Fibroblast of skin of abdomen (primary cell): ENCODE measurements around the gene BCL2L14.
A peak's percentile ranks its signal among the peaks of the same experiment; 100 is the strongest.
"Not testable (repeated sequence)": the region's sequence is repeated elsewhere in the genome, so short reads cannot be mapped to it uniquely, and the experiment has no call there.

Experiments used
- DNase-seq: peaks from one replicate; pipeline ENCODE4 v3.0.0-alpha.2; 2013

Gene BCL2L14

GRCh38 chr12:12108441-12109058 is 37.8 kb downstream of the BCL2L14 start:
- DNase-seq: no peak

- not testable (repeated sequence) for DNase-seq
Observed at GRCh38 chr12:12110923-12111555, 40.3 kb downstream of the BCL2L14 start.

- no peak for DNase-seq
Observed at GRCh38 chr12:12115514-12115913, 44.8 kb downstream of the BCL2L14 start.

GRCh38 chr12:12116677-12117076 is 45.9 kb downstream of the BCL2L14 start:
- DNase-seq: no peak

- no peak for DNase-seq
Observed at GRCh38 chr12:12121061-12121460, 50.3 kb downstream of the BCL2L14 start.

- no peak for DNase-seq
Observed at GRCh38 chr12:12123036-12123604, 52.4 kb downstream of the BCL2L14 start.

GRCh38 chr12:12126551-12126950 is 55.8 kb downstream of the BCL2L14 start:
- DNase-seq: no peak

GRCh38 chr12:12127304-12127703 is 56.6 kb downstream of the BCL2L14 start:
- no peak for DNase-seq

GRCh38 chr12:12128670-12129069 is 57.9 kb downstream of the BCL2L14 start:
- DNase-seq: peak; percentile 5

GRCh38 chr12:12133259-12133658 is 62.5 kb downstream of the BCL2L14 start:
- no peak for DNase-seq

- DNase-seq: no peak
Observed at GRCh38 chr12:12133785-12134184, 63.0 kb downstream of the BCL2L14 start.

GRCh38 chr12:12138203-12139154 is 67.7 kb downstream of the BCL2L14 start:
- DNase-seq: no peak

- no peak for DNase-seq
Observed at GRCh38 chr12:12141000-12141399, 70.3 kb downstream of the BCL2L14 start.

- DNase-seq: not testable (repeated sequence)
Observed at GRCh38 chr12:12144531-12144930, 73.8 kb downstream of the BCL2L14 start.

GRCh38 chr12:12147111-12147510 is 76.4 kb downstream of the BCL2L14 start:
- DNase-seq: no peak
